HEK293 (cell line): Measurements from ENCODE around the gene ADCYAP1R1.
A peak's percentile ranks its signal among the peaks of the same experiment; 100 is the strongest.

Experiments
- CTCF ChIA-PET: fragments of 350-600 bp; formaldehyde crosslinking; extraction: SDS; loops from one replicate; lab custom pipeline; 2021; ENCODE audit warnings: antibody characterized with exemption; lab: Yijun Ruan, JAX
- POLR2A ChIA-PET: fragments of 300-600 bp; formaldehyde crosslinking; extraction: SDS; loops from one replicate; lab custom pipeline; 2020; ENCODE audit warnings: antibody characterized with exemption, inconsistent platforms; lab: Yijun Ruan, JAX
- H3K27ac ChIP-seq: fragments of 200-500 bp; sonication (Bioruptor generic); 2 replicates; pipeline ENCODE4 v1.5.1; 2014; ENCODE audit warnings: low read depth, low read length, control low read depth, inconsistent platforms; ENCODE audit errors: extremely low read depth
- H3K36me3 ChIP-seq, 2 experiments: fragments of 200-500 bp in 1 of 2; sonication (Bioruptor generic) in 1 of 2; 1 replicate in 1 of 2; 2 replicates in 1 of 2; pipeline ENCODE4 v1.5.1; 2014 to 2017; ENCODE audit warnings: inconsistent platforms in 2 of 2, low read length in 2 of 2; ENCODE audit not compliant: control insufficient read depth in 2 of 2, insufficient read depth in 1 of 2
- H3K4me1 ChIP-seq: fragments of 200-500 bp; sonication (Bioruptor generic); 2 replicates; pipeline ENCODE4 v1.5.1; 2014; ENCODE audit warnings: mild to moderate bottlenecking, low read length, inconsistent platforms; ENCODE audit not compliant: control insufficient read depth, insufficient read depth
- H3K4me3 ChIP-seq: 2 replicates; pipeline ENCODE4 v1.5.1; 2011; ENCODE audit warnings: low read depth, mild to moderate bottlenecking, control low read depth, low read length, moderate library complexity
- H3K9me3 ChIP-seq: fragments of 200-500 bp; sonication (Bioruptor generic); 2 replicates; pipeline ENCODE4 v1.5.1; 2014; ENCODE audit warnings: low read depth, low read length, inconsistent platforms; ENCODE audit not compliant: control insufficient read depth, insufficient read depth
- BCL11A ChIP-seq: fragments of 450-650 bp; formaldehyde crosslinking; IDR thresholded peaks from 2 replicates; pipeline ENCODE4 v1.5.1; 2016; ENCODE audit warnings: low read depth, missing biosample characterization, missing genetic modification characterization
- PRDM1 ChIP-seq: fragments of 450-650 bp; formaldehyde crosslinking; IDR thresholded peaks from 2 replicates; pipeline ENCODE4; 2016; ENCODE audit warnings: missing biosample characterization, missing genetic modification characterization
- PRDM6 ChIP-seq: fragments of 450-650 bp; formaldehyde crosslinking; IDR thresholded peaks from 2 replicates; pipeline ENCODE4 v1.5.1; 2017; ENCODE audit warnings: missing biosample characterization, missing genetic modification characterization
- SALL2 ChIP-seq: fragments of 450-650 bp; formaldehyde crosslinking; IDR thresholded peaks from 2 replicates; pipeline ENCODE4 v1.5.0; 2017; ENCODE audit warnings: missing biosample characterization, mild to moderate bottlenecking, missing genetic modification characterization, borderline replicate concordance
- SETDB1 ChIP-seq: IDR thresholded peaks from one replicate; pipeline ENCODE4 v1.6.1; 2017; ENCODE audit warnings: mild to moderate bottlenecking, low read length, moderate library complexity, mixed read lengths; ENCODE audit not compliant: insufficient read length
- ZFP37 ChIP-seq: fragments of 450-650 bp; formaldehyde crosslinking; IDR thresholded peaks from 2 replicates; pipeline ENCODE4 v1.5.1; 2016; ENCODE audit warnings: missing biosample characterization, missing genetic modification characterization
- ZIC2 ChIP-seq: fragments of 450-650 bp; formaldehyde crosslinking; IDR thresholded peaks from 2 replicates; pipeline ENCODE4 v1.5.1; 2016; ENCODE audit warnings: missing biosample characterization, missing genetic modification characterization
- ZNF114 ChIP-seq: fragments of 450-650 bp; formaldehyde crosslinking; IDR thresholded peaks from 2 replicates; pipeline ENCODE4 v1.5.0; 2017; ENCODE audit warnings: missing biosample characterization, missing genetic modification characterization
- ZNF184 ChIP-seq: fragments of 450-650 bp; IDR thresholded peaks from 2 replicates; pipeline ENCODE4 v1.5.1; 2018; ENCODE audit warnings: missing biosample characterization, mild to moderate bottlenecking, missing genetic modification characterization
- ZNF341 ChIP-seq: fragments of 450-650 bp; formaldehyde crosslinking; IDR thresholded peaks from 2 replicates; pipeline ENCODE4; 2016; ENCODE audit warnings: low read depth, missing biosample characterization, missing genetic modification characterization
- ZNF398 ChIP-seq: fragments of 450-650 bp; formaldehyde crosslinking; IDR thresholded peaks from 2 replicates; pipeline ENCODE4 v1.5.1; 2017; ENCODE audit warnings: missing biosample characterization, missing genetic modification characterization
- ZNF549 ChIP-seq: fragments of 450-650 bp; IDR thresholded peaks from 2 replicates; pipeline ENCODE4 v1.5.1; 2018; ENCODE audit warnings: missing biosample characterization, missing genetic modification characterization, mild to moderate bottlenecking, inconsistent platforms, moderate library complexity
- ZNF596 ChIP-seq: fragments of 450-650 bp; IDR thresholded peaks from 2 replicates; pipeline ENCODE4 v1.5.0; 2018; ENCODE audit warnings: missing biosample characterization, mild to moderate bottlenecking, missing genetic modification characterization, moderate library complexity
- ZNF677 ChIP-seq: fragments of 450-650 bp; IDR thresholded peaks from 2 replicates; pipeline ENCODE4 v1.5.0; 2018; ENCODE audit warnings: missing biosample characterization, mild to moderate bottlenecking, missing genetic modification characterization, moderate library complexity
- ZNF768 ChIP-seq: fragments of 450-650 bp; formaldehyde crosslinking; IDR thresholded peaks from 2 replicates; pipeline ENCODE4 v1.5.1; 2018; ENCODE audit warnings: missing biosample characterization, mild to moderate bottlenecking, missing genetic modification characterization
- ZSCAN23 ChIP-seq: fragments of 450-650 bp; formaldehyde crosslinking; IDR thresholded peaks from 2 replicates; pipeline ENCODE4 v1.5.1; 2016; ENCODE audit warnings: missing biosample characterization, missing genetic modification characterization

Gene ADCYAP1R1

DNA sequence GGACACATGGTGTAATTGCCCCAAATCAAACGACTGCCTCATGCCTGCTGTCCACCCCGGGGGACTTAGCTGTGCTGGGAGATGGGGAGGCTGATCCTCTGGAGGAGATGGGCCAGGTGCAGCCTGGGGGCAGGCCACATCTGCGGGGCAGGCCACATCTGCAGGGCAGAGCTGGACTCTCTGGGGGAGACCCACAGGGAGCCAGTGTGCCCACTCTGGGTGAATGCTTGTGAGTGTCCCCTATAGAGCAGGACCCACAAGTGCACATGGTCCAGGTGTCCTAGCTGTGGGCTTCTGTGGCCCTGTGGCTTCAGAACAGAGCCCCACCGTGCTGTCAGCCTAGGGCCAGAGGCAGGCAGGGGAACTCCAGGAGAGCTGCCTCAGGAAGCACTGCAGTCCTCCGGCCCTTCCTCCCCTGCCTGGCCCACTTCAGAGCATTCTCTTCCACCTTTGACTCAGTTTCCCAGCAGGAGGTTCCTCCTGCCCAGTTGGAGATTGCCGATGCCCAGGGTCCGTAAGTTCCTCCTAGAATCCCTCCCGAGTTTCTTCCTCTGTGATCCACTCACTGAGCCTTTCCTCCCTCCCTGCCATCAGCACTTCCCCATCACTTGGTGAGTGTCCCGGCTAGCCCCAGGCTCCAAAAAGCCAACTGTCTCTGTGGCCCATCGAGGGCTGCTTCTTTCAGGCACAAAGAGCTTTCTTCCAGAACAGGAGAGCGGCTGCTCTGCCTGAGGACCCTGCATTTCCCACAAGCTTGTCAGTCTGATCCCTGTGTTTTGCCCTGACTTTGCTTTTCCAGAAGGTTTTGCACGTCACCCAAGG is 50.3 kb downstream of the ADCYAP1R1 start:
- Histone ChIP-seq H3K27ac (no peak overlapping the region), H3K36me3 (no peaks in the 10 kb centered on the region), H3K4me3 (no peak overlapping the region), H3K9me3 (no peaks in the 10 kb centered on the region), H3K4me1 (no peaks in the 10 kb centered on the region)
- ChIA-PET POLR2A (no interaction called here), CTCF (interaction anchor here (1.4 kb wide), 2 partner anchors 20 to 22 kb away, joined by 3 to 9 read pairs; no protein-coding TSS in a partner anchor)
- TF ChIP-seq PRDM6 (tag by site-specific recombination) (no peak), SETDB1 (no peak), ZNF596 (tag by site-specific recombination) (no peak), ZIC2 (tag by site-specific recombination) (peak; percentile 39; the same call in 1 of the 2 replicates), ZSCAN23 (tag by site-specific recombination) (no peak), ZNF341 (tag by site-specific recombination) (no peak)

GRCh38 chr7:31102973-31103850 is 51.1 kb downstream of the ADCYAP1R1 start:
- ChIA-PET CTCF (interaction anchor here (0.5 to 1.4 kb wide), 4 partner anchors 19 to 118 kb away, joined by 3 to 9 read pairs (median 4); no protein-coding TSS in a partner anchor), POLR2A (no interaction called here)
- TF ChIP-seq BCL11A (no peak), ZFP37 (no peak), SALL2 (no peak), ZNF677 (tag by site-specific recombination) (no peak), ZNF549 (tag by site-specific recombination) (no peak), ZNF398 (no peak), ZNF184 (no peak), ZNF768 (tag by site-specific recombination) (no peak), ZNF114 (tag by site-specific recombination) (no peak), PRDM1 (tag by site-specific recombination) (no peak)
- Histone ChIP-seq H3K36me3 (no peaks in the 10 kb centered on the region), H3K27ac (no peak overlapping the region), H3K4me1 (no peaks in the 10 kb centered on the region), H3K9me3 (no peaks in the 10 kb centered on the region), H3K4me3 (no peak overlapping the region)
